SH-SY5Y (cell line): ENCODE data around the gene SYNJ2.

Experiments used
- GATA2 ChIP-seq: IDR thresholded peaks from 2 replicates; pipeline ENCODE4 v1.6.1; 2011; ENCODE audit warnings: mild to moderate bottlenecking, low read depth, low read length
- GATA3 ChIP-seq: IDR thresholded peaks from 2 replicates; pipeline ENCODE4 v1.6.1; 2011; ENCODE audit warnings: low read depth, mild to moderate bottlenecking, low read length, moderate library complexity

- no peak for TF ChIP-seq GATA2
- no peak for TF ChIP-seq GATA3
Measured at GRCh38 chr6:158053377-158054313, 72.0 kb downstream of the SYNJ2 start.
